Fibroblast of mammary gland (primary cell): ENCODE results near the gene KRT13.

Experiments used
- DNase-seq: peaks from one replicate; pipeline ENCODE4 v3.0.0-alpha.2; 2010; ENCODE audit warnings: low read depth
- H3K4me3 ChIP-seq: 2 replicates; pipeline ENCODE4 v1.5.1; 2011; ENCODE audit warnings: low read depth, mild to moderate bottlenecking, low read length, moderate library complexity; ENCODE audit not compliant: control insufficient read depth
- TF ChIP-seq, protein P1 (sequence below): conservative IDR thresholded peaks from 2 replicates; pipeline ENCODE4 v1.5.1; 2011; ENCODE audit warnings: low read depth, low read length, inconsistent platforms; ENCODE audit not compliant: control insufficient read depth, insufficient read depth

KRT13 gene

DNA sequence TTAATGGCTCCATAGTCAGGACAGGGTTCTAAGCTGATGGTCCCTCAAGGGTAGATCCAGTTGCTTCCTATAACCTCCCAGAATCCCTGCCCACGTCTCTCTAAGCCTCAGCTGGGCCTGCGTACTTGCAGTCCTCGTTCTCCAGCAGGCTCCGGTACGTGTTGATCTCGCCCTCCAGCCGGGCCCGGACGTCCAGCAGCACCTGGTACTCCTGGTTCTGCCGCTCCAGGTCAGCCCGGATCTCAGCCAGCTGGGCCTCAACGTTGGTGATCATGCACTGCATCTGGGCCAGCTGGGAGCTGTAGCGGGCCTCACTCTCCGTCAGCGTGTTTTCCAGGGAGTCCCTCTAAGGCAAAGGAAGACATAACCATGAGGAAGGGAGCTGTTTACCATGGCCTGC is 42.7 kb downstream of the KRT13 start:
- no peak for DNase-seq
- TF ChIP-seq, protein P1, sequence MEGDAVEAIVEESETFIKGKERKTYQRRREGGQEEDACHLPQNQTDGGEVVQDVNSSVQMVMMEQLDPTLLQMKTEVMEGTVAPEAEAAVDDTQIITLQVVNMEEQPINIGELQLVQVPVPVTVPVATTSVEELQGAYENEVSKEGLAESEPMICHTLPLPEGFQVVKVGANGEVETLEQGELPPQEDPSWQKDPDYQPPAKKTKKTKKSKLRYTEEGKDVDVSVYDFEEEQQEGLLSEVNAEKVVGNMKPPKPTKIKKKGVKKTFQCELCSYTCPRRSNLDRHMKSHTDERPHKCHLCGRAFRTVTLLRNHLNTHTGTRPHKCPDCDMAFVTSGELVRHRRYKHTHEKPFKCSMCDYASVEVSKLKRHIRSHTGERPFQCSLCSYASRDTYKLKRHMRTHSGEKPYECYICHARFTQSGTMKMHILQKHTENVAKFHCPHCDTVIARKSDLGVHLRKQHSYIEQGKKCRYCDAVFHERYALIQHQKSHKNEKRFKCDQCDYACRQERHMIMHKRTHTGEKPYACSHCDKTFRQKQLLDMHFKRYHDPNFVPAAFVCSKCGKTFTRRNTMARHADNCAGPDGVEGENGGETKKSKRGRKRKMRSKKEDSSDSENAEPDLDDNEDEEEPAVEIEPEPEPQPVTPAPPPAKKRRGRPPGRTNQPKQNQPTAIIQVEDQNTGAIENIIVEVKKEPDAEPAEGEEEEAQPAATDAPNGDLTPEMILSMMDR, result no peak

DNA sequence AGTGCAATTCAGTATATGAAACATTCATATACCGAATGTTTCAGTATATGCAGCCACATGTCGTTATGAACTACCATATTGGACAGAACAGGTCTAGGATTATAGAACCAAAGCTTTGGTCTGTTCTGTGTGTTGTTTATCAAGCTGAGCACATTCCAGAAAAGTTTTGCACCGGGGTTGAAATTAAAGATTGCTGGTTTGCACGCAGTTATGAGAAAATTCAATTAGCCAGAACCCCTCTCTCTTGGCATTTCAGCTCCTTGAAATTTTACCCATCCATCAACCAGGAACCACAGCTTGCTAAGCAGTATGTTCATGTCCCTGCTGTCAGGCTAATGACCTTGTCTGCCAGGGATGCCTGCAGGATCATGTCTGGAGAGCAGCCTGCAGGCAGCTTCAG is 47.7 kb downstream of the KRT13 start:
- no peak for DNase-seq
- TF ChIP-seq, protein P1, result no peak
- H3K4me3 ChIP-seq, result no peak overlapping the region

More for the DNA sequence above, 42.7 kb downstream of the KRT13 start:
- H3K4me3 ChIP-seq, result no peak overlapping the region

DNA sequence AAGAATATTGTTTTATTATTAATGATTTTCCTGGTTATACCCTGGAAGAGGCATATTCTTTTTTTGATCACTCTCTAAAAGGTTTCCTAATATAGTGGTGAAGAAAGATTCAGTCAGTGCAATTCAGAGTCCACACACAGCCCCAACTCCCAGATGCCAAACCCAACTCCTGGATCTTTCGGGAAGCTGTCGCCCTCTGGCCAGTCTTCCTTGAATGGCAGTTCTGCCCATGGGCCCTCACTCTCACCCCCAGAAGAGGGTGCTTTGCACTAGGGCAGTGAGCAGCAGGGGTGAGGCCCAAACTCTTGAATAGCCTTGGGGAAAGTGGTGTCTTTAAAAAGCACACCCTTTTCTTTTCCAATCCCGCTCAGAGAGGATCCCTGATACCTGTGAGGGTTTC is 49.2 kb downstream of the KRT13 start:
- no peak overlapping the region for H3K4me3 ChIP-seq
- TF ChIP-seq, protein P1, result no peak
- DNase-seq, result peak; percentile 22

DNA sequence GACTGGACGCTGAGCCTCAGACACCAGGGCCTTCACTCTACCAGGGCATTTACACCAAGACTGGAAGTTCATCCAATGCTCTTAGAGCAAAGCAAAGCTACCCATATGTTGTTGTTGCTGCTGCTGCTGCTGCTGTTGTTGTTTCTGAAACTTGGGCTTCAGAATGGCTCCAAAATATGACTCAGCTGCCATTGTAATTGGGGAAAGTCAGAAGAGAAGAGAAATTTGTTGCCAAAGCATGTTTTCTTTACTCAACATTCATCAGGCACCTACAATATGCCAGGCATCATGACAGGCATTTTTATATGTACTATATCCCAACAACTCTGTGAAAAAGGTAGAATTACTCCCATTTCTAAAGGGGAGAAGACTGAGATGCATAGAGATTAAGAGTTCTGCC is 50.2 kb downstream of the KRT13 start:
- no peak overlapping the region for H3K4me3 ChIP-seq
- no peak for DNase-seq
- TF ChIP-seq, protein P1, result no peak

DNA sequence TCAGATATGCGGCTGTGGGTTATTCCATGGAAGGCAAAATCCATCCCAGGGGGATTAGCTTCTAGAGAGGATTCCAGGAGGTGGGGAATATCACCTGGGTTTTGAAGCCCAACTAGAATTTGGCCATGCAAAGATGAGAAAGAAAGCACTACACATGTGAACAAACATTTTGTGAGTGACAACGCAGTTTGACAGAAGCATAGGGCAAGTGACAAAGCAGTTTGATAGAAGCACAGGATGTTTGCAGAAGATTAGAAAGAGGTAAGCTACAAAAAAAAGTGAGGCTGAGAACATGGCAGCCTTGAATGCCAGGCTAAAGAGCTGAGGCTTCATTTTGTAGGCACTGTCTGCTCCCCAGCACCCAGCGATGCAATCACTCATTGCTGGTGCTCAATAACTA is 52.3 kb downstream of the KRT13 start:
- H3K4me3 ChIP-seq, result no peak overlapping the region
- no peak for DNase-seq
- TF ChIP-seq, protein P1, result no peak

DNA sequence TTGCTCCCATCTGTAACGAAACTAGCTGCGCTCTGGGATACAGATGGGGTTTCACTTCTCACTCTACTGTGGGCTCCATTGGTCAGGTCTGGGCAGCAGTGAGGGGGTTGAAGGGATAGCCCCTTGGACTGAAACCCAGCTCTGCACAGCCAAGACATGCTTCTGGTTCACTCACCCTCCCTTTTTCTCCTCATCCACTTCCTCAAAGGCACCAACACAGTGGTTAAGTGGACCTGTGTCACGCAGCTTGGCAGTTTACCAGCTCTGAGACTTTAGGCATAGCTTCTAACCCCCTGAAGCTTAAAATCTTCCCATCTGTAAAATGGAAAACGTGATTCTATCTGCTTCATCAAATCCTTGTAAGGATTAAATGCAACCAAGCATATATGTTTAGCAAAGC is 53.1 kb downstream of the KRT13 start:
- TF ChIP-seq, protein P1, result no peak
- DNase-seq, result no peak
- no peak overlapping the region for H3K4me3 ChIP-seq

DNA sequence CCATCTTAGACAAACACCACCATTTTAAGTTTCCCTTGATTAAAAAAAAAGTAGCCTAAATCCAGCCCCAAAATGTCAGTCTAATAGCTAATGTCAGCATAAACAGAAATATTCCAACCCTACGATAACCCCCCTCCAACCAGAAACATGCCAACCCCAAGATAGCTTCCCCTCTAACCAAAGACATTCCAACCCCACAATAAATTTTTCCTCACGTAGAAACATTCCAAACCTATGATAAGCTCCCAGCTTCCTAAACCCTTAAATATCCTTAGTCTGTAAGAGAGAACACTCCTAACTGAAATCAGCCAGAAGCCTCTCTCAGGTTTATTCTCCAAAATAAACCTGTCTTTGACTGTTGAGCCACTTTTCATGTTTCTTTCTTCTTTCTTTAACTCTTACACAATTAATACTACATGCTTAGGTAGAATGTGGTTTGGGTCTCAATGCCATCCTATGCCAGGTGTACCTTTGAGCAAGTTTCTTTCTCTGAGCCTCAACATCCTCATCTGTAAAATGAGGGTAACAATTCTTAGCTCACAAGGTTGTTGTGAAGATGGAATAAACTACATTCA is 54.2 kb downstream of the KRT13 start:
- TF ChIP-seq, protein P1, result no peak
- no peak for DNase-seq
- H3K4me3 ChIP-seq, result no peak overlapping the region
